SU-DHL-6 (cell line): ENCODE measurements around the gene MARK3.

Source experiments
- H2AFZ ChIP-seq: fragments of 200-600 bp; sonication (generic); 2 replicates; pipeline ENCODE4 v1.6.1; 2014; ENCODE audit warnings: low read depth, mild to moderate bottlenecking, moderate library complexity, mixed read lengths, antibody characterized with exemption, low read length; ENCODE audit not compliant: severe bottlenecking
- H3F3A ChIP-seq: fragments of 200-600 bp; shearing (Covaris generic); 2 replicates; pipeline ENCODE4 v1.6.0; 2016; ENCODE audit warnings: antibody characterized with exemption, mild to moderate bottlenecking; ENCODE audit not compliant: insufficient read depth
- H3K27ac ChIP-seq: fragments of 200-600 bp; sonication (generic); 2 replicates; pipeline ENCODE4 v1.5.1; 2016; ENCODE audit warnings: low read depth, mild to moderate bottlenecking, low read length, moderate library complexity, mixed read lengths
- H3K27me3 ChIP-seq: fragments of 200-600 bp; sonication (generic), shearing (Covaris generic); 2 replicates; pipeline ENCODE4 v1.6.0; 2014; ENCODE audit warnings: mild to moderate bottlenecking, low read length
- H3K36me3 ChIP-seq: fragments of 200-600 bp; sonication (generic); 2 replicates; pipeline ENCODE4 v1.6.1; 2014; ENCODE audit warnings: mild to moderate bottlenecking, low read length, mixed read lengths
- H3K4me2 ChIP-seq: fragments of 300-600, 200-600 bp; shearing (Covaris generic), sonication (generic); 2 replicates; pipeline ENCODE4 v1.6.0; 2014; ENCODE audit warnings: low read length, low read depth, mild to moderate bottlenecking; ENCODE audit not compliant: poor library complexity, severe bottlenecking
- H3K4me3 ChIP-seq: fragments of 200-600 bp; sonication (generic); 2 replicates; pipeline ENCODE4 v1.5.1; 2014; ENCODE audit warnings: antibody characterized with exemption, low read length, mild to moderate bottlenecking, mixed read lengths; ENCODE audit not compliant: insufficient read depth, poor library complexity, severe bottlenecking
- H3K79me2 ChIP-seq: fragments of 200-600 bp; sonication (generic); 2 replicates; pipeline ENCODE4 v1.6.1; 2014; ENCODE audit warnings: mild to moderate bottlenecking, low read length, moderate library complexity; ENCODE audit not compliant: insufficient read depth
- H3K9ac ChIP-seq: fragments of 200-600 bp; sonication (generic); 2 replicates; pipeline ENCODE4 v1.7.0; 2014; ENCODE audit warnings: mild to moderate bottlenecking, low read length
- H3K9me2 ChIP-seq: fragments of 200-600 bp; sonication (generic); replicated peaks from 2 replicates; pipeline ENCODE4 v1.6.1; 2014; ENCODE audit warnings: low read length; ENCODE audit not compliant: insufficient read depth
- H3K9me3 ChIP-seq: fragments of 200-600 bp; sonication (generic); 2 replicates; pipeline ENCODE4 v1.6.1; 2014; ENCODE audit warnings: low read length, mixed read lengths; ENCODE audit not compliant: insufficient read depth
- H4K20me1 ChIP-seq: fragments of 200-600 bp; sonication (generic); 2 replicates; pipeline ENCODE4 v1.6.1; 2014; ENCODE audit warnings: low read depth, mild to moderate bottlenecking, antibody characterized with exemption, low read length, moderate library complexity, mixed read lengths
- EZH2phosphoT487 ChIP-seq: fragments of 200-600 bp; sonication (generic), shearing (Covaris generic); conservative IDR thresholded peaks from 2 replicates; pipeline ENCODE4 v1.6.1; 2018; ENCODE audit warnings: mild to moderate bottlenecking, antibody characterized with exemption, low read length, moderate library complexity, mixed read lengths
- TF ChIP-seq, protein P1 (sequence below): fragments of 200-600 bp; sonication (generic); IDR thresholded peaks from one replicate; pipeline ENCODE4 v1.5.1; 2017; ENCODE audit warnings: antibody characterized with exemption, mild to moderate bottlenecking, low read length, moderate library complexity; ENCODE audit not compliant: insufficient read depth, poor library complexity, severe bottlenecking

Gene MARK3

DNA sequence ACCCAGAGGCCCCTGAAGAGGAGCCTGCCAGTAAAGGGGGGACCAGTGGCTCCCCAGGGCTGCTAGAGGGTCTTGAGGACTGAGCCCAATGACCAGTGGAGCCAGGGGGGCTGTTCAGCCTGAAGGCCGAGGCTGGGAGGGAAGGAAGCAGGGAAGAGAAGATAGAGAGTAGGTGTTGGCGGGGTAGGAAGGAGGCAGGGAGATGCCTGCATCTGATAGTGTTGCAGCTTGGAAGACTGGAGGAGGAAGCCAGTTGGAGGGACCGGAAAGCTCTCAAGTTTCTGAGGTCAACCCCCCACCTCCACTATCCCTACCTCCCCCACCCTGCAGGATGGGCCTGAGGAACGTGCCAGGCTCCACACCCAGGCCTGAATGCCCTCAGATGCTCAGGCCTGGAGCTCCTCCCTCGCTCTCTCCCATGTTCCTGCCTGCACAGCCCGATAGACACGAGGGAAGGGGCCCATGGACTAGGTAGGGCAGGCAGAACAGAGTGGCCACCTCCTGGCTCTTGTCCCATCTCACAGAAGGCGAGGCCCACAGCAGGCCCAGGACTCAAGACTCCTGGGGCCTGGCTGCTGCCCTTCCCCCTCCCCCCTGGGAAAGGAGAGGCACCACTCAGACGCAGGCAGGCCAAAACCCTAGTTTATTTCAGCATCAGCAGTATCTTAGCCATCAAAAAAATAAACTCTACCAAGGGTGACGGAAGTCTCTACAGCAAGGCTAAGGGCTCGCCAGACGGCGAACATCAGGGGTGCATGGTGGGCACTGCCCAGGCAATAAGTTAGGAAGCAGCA, 134.0 kb downstream of the MARK3 start:
- Histone ChIP-seq H3K36me3 (no peaks in the 10 kb centered on the region), H3K27me3 (no peaks in the 10 kb centered on the region), H3K27ac (no peak overlapping the region), H3K9ac (no peak overlapping the region), H3K9me2 (no peaks in the 10 kb centered on the region), H4K20me1 (no peaks in the 10 kb centered on the region), H3K9me3 (no peaks in the 10 kb centered on the region), H3F3A (0 out of 2 replicates have a peak, but pooled peaks cover 8% of the 10 kb centered on the region), H3K79me2 (no peaks in the 10 kb centered on the region), H3K4me3 (no peak overlapping the region), H2AFZ (no peak overlapping the region), H3K4me2 (no peak overlapping the region)
- TF ChIP-seq EZH2phosphoT487, result no peak
- TF ChIP-seq, protein P1, sequence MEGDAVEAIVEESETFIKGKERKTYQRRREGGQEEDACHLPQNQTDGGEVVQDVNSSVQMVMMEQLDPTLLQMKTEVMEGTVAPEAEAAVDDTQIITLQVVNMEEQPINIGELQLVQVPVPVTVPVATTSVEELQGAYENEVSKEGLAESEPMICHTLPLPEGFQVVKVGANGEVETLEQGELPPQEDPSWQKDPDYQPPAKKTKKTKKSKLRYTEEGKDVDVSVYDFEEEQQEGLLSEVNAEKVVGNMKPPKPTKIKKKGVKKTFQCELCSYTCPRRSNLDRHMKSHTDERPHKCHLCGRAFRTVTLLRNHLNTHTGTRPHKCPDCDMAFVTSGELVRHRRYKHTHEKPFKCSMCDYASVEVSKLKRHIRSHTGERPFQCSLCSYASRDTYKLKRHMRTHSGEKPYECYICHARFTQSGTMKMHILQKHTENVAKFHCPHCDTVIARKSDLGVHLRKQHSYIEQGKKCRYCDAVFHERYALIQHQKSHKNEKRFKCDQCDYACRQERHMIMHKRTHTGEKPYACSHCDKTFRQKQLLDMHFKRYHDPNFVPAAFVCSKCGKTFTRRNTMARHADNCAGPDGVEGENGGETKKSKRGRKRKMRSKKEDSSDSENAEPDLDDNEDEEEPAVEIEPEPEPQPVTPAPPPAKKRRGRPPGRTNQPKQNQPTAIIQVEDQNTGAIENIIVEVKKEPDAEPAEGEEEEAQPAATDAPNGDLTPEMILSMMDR, result no peak

- H3K9ac ChIP-seq, result no peak overlapping the region
- no peaks in the 10 kb centered on the region for H4K20me1 ChIP-seq
- no peaks in the 10 kb centered on the region for H3K36me3 ChIP-seq
- no peaks in the 10 kb centered on the region for H3K27me3 ChIP-seq
- H3K27ac ChIP-seq, result no peak overlapping the region
- no peaks in the 10 kb centered on the region for H3K9me2 ChIP-seq
- H3F3A ChIP-seq, result 0 out of 2 replicates have a peak, but pooled peaks cover 8% of the 10 kb centered on the region
- H3K9me3 ChIP-seq, result no peaks in the 10 kb centered on the region
- no peak overlapping the region for H2AFZ ChIP-seq
- no peaks in the 10 kb centered on the region for H3K79me2 ChIP-seq
- TF ChIP-seq EZH2phosphoT487, result no peak
- TF ChIP-seq, protein P1, result no peak
- no peak overlapping the region for H3K4me2 ChIP-seq
- H3K4me3 ChIP-seq, result no peak overlapping the region
Measured at GRCh38 chr14:103519837-103520212, 134.6 kb downstream of the MARK3 start.

DNA sequence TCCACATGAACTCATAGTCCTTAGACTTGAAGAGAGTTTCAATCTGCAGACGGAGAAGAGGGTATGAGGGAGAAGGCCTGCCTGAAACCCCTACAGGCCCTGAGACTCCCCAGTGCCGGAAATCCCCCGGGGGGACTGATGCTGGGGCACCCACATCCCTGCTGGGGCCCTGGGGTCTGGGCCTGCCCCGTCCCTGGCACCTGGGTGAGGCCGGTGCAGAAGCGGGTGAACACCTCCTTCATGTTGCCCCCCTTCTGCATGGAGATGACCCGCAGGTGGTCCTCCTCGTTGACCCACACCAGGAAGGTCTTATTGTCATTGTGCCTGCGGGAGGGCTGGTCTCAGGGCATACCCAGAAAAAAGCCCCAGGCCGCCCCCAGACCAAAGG, 135.0 kb downstream of the MARK3 start:
- Histone ChIP-seq H3K4me2 (peak overlapping the region; percentile 61), H4K20me1 (no peaks in the 10 kb centered on the region), H3K4me3 (no peak overlapping the region), H2AFZ (peak overlapping the region; percentile 91), H3K9me3 (no peaks in the 10 kb centered on the region), H3K9ac (peak overlapping the region; percentile 42; the same call in 1 of the 2 replicates), H3K27me3 (no peaks in the 10 kb centered on the region), H3K27ac (no peak overlapping the region), H3K9me2 (no peaks in the 10 kb centered on the region), H3K36me3 (no peaks in the 10 kb centered on the region), H3F3A (0 out of 2 replicates have a peak, but pooled peaks cover 8% of the 10 kb centered on the region), H3K79me2 (no peaks in the 10 kb centered on the region)
- TF ChIP-seq, protein P1, result no peak
- TF ChIP-seq EZH2phosphoT487, result no peak
